HG02610 (cell line): ENCODE data around the gene MRPS18A.
A peak's percentile ranks its signal among the peaks of the same experiment; 100 is the strongest.
"Not testable (repeated sequence)": the region's sequence is repeated elsewhere in the genome, so short reads cannot be mapped to it uniquely, and the experiment has no call there.

Experiments
- ATAC-seq: cut with Tn5 transposase; IDR thresholded peaks from one replicate; pipeline ENCODE4 v1.9.1; 2021; ENCODE audit warnings: mild to moderate bottlenecking, moderate library complexity; ENCODE audit not compliant: unreplicated experiment

Gene MRPS18A

GRCh38 chr6:43671801-43672690, 15.5 kb downstream of the MRPS18A start:
- no peak for ATAC-seq

DNA sequence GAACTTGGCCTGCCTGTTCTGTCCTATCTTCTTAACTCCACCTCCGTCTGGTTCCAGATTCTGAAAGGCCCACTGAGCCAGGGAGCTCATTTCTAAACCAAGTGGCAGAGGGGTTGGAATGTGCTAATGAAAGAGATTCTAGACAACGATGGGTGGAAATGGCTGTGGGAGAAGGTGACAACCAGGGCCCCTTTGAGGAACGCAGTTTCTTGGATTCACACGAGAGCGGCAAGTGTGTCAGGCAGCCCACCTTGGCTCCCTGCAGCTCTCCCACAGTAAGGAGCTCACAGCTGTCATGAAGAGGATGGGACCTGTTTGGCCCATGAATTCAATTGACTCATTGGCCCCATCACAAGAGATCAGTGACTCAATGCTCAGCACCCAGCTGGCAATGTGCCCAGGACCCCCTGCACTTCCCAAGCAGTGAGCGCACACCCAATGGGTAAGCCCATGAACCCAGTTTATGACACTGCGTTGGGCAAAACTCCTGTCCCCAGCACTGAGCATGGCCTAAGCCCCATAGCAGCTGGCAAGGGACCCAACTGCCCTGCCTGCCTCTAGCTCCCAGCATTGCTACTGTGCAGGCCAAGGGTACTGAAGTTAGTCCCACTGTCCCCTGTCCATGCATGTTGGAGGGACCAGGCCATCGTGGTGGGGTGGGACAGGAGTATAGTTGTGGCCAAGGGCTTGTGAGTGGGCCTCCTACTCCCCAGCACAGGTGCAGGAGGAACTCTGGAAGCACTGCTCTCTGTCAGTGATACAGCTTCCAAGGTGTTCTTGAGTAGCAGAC, 16.4 kb downstream of the MRPS18A start:
- no peak for ATAC-seq

DNA sequence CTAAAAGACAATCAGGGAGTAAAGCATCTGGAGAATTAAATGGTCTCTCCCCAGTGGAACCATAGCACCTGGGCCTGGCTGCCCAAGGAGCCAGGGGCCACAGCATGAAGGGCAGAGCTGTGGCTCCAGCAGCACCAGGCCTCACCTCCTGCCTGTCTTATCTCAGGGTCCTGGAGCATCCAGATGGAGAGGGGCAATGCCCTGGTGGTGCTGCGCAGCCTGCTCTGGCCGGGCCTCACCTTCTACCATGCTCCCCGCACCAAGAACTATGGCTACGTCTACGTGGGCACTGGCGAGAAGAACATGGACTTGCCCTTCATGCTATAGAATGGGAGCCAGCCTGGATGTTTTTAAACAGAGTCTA, 17.0 kb downstream of the MRPS18A start:
- no peak for ATAC-seq

DNA sequence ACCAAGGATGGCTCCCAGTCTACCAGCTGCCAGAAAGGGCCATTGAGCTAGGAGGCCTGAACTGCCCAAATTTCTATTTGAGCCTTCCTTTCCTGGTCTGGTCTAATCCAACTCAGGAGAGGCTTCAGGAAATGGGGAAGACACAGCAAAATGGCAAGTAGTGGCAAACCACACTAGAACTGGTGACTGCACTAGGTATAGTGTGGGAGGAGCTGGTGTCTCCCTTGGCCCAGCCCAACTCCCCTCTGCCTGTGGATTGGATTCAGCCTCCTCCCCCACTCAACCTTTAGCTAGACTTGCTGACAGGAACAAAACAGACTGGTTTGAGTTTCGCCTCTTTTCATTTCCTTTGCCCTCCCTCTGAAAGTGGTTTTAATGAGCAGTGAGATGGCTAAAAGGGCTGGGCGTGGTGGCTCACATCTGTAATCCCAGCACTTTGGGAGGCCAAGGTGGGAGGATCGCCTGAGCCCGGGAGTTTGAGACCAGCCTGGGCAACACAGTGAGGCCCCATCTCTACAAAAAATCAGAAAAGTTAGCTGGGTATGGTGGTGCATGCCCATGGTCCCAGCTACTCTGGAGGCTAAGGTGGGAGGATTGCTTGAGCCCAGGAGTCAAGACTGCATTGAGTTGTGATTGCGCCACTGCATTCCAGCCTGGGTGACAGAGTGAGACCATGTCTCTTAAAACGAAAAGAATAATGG, 17.5 kb downstream of the MRPS18A start:
- ATAC-seq = no peak

DNA sequence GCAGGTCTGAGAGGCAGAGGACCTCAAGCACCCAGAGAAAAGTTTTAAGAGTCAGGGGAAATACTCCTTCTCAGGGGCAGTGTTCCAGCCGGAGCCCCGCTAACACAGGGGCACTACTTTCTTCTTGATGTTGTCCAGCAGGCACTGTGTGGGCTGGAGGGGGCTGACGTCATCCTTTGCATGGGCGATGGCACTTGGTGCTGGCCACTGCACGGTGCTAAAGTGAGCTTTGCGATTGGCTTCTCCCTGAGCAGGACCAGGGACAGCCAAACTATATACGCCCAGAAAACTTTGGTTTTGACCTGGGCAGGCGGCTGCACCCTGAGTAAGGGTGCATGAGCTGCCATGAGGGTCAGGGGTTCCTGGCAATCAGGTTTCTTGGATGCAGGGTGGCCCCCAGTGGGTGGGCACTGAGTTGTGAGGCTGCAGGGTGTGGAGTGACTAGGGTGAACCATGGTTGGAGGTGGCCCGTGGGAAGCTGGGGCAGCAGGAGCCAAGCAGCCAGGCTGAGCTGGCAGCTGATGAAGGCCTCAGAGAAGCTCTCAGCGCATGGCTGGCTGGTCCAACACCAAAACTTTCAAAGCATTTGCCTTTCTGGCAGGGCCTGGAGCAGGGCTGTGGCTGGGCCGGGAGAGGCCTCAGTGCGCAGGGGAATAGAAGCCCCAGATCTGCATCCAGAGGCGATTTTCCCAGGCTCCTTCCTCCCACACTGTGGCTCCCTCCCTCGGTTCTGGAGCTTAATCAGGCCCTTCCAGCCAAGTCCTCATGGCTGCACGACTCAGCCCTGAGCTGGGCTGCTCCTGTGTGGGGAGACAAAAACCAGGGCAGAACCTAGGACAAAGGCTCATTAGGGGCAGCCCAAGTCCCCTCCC, 18.3 kb downstream of the MRPS18A start:
- ATAC-seq = no peak

DNA sequence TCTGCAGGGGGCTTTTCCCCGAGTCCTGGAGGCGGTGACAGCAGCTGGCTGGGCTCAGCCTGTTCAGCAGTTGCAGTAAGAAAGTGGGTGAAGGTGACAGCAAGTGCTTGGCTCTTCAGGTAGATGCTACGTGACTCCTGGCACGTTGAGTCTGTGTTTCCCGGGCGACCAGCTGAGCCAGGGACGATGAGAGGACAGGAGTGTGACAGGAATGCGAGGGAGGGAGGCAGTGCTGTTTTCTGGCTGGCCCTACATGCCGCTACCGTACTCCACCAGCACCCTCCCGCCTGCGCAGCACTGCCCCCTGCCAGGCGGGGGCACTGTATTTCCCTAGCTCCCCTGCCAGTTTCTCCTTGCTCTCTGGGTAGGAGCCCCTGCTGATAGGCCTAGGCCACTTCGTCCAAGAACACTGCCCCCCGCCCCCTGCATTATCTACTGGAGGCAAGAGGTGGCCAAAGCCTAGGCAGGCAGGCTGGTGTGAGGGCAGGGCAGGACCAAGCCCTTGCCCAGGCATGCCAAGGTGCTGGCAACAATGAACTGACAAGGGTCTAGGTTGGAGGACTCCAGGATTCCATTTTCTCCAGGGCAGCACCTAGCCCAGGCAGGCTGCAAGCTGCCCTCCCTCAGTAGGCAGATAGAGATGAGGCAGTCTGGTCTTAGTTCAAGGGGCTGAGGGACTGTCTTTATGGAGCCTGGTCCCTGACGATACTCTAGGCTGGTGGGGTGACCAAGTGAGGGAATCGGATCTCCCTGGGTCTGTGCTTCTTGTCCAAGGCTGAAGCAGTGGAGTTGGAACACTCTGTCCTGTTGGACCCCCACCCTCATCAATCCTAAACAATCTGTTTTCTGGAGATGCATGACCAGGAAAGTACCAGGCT, 19.2 kb downstream of the MRPS18A start:
- peak; percentile 38 for ATAC-seq

DNA sequence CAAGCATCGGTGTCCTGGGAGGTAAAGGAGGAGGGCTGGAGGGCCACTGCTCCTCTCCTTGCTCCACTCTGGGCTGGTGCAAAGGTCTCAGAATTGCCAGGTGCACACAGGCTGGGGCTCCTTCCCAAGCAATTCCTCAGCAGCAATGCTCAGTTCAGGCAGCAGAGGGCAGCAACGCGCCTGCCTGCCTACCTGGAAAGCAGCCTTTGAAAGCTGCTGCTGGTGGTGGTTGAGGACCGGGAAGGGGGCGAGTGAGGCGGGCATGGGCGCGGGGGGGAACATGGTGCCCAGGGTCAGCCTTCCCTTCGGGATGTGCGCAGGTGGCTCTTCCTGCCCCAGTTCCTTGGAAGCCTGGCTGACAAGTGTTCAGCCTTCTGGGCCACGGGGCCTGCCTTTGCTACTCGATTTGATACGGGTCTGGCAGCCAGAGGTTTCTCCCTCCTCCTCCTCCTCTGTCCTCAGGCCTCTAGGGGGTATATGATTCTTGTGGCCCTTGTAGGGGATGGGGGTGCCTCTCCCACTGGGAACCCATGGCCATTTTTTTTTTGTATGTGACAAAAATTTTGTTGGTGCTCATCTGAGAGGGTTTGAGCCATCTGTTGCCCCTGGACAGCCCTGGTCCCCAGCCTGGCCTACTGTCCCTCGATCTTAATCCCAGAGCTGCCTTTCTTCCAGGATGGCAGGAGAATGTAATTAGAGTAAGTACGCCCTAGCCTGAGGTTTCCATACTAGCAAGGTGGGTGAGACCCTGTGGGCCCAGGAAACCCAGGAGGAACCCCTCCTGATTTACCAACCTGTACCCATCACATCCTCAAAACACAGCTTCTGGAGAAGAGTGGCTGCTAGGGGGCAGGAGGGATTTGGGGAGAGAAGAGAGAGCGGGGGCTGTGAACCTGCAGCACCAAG, 20.1 kb downstream of the MRPS18A start:
- peak; percentile 39 for ATAC-seq

- ATAC-seq = no peak
These were observed 21.2 kb downstream of the MRPS18A start for GRCh38 chr6:43666196-43666920.

DNA sequence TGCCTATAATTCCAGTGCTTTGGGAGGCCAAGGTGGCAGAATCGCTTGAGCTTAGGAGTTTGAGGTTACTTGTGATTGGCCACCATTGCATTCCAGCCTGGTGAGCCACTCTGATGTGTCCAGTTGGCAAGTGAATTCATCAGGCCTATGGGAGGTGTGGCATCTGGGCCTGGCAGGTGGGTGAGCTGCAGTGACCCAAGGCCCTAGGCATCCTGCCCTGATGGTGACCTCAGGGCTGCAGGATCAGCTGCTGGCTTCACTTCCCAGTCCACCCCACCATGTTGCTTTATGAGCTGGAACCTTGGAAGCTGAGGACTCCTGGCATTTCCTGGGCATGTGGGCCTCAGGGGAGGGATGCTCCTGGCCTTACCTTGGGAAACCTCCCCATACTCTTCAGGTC, 22.2 kb downstream of the MRPS18A start:
- ATAC-seq = no peak

GRCh38 chr6:43662948-43663347, 24.6 kb downstream of the MRPS18A start:
- ATAC-seq = not testable (repeated sequence)

DNA sequence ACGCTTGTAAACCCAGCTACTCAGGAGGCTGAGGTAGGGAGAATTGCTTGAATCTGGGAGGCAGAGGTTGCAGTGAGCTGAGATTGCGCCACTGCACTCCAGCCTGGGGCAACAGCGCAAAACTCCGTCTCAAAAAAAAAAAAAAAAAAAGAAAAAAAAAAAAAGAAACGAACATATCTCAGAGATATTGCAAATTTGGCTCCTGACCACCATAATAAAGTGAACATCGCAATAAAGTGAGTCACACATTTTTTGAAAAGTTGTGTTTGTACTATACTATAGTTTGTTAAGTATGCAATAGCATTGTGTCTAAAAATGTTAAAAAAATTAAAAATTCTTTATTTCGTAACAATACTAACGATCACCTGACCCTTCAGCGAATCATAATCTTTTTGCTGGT, 29.4 kb downstream of the MRPS18A start:
- ATAC-seq = no peak

GRCh38 chr6:43657221-43657802, 30.3 kb downstream of the MRPS18A start:
- no peak for ATAC-seq

DNA sequence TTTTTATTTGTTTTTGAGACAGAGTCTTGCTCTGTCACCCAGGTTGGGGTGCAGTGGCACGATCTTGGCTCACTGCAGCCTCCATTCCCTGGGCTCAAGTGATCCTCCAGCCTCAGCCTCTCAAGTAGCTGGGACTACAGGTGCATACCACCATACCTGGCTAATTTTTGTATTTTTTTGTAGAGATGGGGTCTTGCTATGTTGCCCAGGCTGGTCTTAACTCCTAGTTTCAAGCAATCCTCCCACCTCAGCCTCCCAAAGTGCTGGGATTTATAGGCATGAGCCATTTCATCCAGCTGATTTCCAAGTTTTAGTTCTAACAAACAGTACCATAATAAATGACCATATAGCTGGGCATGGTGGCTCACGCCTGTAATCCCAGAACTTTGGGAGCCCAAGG, 34.8 kb downstream of the MRPS18A start:
- not testable (repeated sequence) for ATAC-seq

DNA sequence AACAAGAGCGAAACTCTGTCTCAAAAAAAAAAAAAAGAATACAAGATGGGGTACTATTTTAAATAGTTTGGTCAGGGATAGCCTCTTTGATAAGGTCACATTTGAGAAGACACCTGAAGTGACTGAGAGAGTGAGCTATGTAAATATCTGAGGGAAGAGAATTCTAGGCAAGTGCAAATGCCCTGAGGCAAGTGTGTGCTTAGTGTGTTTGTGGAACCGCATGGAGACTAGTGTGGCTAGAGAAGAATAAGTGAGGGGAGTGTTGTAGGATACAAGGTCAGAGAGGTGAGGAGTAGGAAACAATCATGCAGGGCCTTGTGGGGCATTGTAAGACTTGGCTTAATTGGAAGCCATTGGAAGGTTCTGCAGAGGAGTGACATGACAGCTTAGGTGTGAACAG, 39.3 kb downstream of the MRPS18A start:
- no peak for ATAC-seq

DNA sequence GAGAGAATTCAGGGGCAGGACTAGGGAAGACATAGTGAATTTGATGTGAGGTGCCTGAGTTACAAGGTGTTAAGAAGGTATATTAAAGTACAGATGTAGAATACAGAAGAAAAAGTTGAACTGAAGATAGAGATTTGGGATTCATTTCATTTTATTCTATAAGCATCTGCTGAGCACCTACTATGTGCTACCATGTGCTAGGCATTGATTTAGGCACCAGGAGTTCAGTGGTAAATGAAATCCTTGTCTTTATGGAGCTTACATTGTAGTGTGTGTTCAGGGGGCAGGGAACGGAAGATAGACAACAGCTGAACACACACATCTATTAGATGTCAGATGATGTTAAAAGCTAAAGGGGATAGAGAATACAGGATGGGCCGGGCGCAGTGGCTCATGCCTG, 40.0 kb downstream of the MRPS18A start:
- no peak for ATAC-seq

DNA sequence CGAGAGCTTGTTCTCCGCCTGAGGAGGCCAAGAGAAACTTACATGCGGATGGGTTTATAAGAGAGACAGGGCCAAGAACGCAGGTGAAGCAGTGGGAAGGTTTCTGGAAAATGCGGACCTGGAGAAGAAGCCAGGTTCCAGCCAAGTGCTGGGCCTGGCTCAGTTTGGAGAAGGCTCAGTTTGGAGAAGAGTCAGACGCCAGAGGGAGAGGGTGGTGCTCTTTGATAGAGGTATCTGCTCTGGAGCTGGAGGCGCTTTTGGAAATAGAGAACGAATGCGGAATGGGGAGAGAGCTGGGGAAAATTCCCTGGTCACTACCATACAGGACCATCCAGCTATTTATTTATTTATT, 42.0 kb downstream of the MRPS18A start:
- peak; percentile 8 for ATAC-seq

- peak; percentile 70 for ATAC-seq
These were observed 42.5 kb downstream of the MRPS18A start, which contains the start of gene RSPH9 for GRCh38 chr6:43644940-43645612. RSPH9 (plus strand) TSS chr6:43645036; CDS start chr6:43645099, 63 bp downstream.
